ENCODE measurements around the gene ZNF148.

DNA sequence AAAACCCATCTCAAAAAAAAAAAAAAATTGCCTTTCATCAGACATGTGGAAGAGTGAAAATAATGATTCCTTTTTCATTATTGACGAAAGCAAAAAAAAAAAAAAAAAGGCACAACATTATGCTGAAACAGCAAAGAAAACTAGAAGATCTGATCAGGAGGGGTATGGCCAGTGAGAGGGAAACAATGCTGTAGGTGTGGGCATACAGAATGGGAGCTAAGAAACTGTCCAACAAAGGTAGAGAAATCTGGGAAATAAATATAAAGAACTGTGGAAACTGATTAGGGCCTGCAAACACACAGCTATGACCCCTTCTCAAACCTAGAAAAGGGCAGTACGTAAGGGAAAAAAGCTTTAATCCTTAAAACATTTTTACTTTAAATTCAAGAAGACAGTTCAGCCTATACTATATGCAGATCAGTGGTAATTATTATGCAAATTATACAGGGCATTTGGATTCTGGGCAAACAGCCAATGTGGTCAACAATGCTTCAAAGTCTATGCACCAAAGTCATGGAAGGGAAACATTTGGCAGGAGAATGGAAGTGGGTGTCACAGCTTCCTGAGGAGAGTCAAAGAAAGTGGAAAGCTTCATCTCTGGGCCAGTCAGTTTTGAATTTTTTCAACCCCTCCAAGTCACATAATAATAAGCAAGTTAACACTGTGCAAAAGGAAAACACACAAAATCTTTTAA lies 94.3 kb downstream of the ZNF148 start:
- TF ChIP-seq, protein P1, sequence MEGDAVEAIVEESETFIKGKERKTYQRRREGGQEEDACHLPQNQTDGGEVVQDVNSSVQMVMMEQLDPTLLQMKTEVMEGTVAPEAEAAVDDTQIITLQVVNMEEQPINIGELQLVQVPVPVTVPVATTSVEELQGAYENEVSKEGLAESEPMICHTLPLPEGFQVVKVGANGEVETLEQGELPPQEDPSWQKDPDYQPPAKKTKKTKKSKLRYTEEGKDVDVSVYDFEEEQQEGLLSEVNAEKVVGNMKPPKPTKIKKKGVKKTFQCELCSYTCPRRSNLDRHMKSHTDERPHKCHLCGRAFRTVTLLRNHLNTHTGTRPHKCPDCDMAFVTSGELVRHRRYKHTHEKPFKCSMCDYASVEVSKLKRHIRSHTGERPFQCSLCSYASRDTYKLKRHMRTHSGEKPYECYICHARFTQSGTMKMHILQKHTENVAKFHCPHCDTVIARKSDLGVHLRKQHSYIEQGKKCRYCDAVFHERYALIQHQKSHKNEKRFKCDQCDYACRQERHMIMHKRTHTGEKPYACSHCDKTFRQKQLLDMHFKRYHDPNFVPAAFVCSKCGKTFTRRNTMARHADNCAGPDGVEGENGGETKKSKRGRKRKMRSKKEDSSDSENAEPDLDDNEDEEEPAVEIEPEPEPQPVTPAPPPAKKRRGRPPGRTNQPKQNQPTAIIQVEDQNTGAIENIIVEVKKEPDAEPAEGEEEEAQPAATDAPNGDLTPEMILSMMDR (IDR thresholded peaks at IDR 0.05; ENCODE audit: borderline replicate concordance, extremely low read depth, low read length, poor library complexity, severe bottlenecking) = no peak
- TF ChIP-seq EZH2 (IDR thresholded peaks at IDR 0.05; ENCODE audit: borderline replicate concordance, low read depth, low read length, severe bottlenecking) = no peak
